CD4-positive, alpha-beta T cell treated with Interleukin-15 for 4 hours (primary cell): Measurements from ENCODE around the gene SAP25.
"Not testable (repeated sequence)": the region's sequence is repeated elsewhere in the genome, so short reads cannot be mapped to it uniquely, and the experiment has no call there.

ENCODE experiments used
- DNase-seq: peaks from one replicate; pipeline ENCODE4 v3.0.0-alpha.2; 2020; ENCODE audit warnings: low spot score

Gene SAP25

DNA sequence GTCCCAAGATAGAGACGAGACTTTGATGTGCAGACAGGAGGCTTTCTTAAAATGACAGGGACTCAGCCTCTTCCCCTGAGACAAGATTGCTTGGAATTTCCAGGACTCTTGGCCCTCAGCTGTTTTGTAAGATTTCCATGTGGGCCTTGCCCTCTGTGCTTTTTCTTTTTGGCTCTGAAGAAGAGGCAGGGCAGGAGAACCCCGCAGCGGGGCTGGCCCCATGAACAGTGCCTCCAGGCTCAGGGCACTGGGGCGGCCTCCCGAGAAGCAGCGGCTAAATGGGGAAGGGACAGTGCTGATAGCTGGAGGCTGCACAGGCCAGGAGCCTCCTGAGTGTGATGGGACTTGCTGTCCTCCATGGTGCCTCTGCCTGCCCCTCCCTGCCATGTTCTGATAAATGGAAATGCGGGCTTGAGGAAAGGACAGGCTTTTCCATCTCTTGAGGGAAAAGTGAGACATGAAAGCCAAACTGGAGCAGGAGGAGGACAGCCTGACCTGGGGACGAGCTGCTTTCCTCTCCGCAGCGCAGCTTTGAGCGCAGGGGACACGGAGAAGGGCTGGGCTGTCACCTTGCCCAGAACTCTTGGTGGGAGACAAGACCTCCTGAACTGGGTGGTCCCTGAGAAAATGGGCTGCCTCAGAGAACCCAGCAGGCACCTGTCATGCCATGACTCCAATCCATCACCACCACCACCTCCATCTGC is 12.1 kb downstream of the SAP25 start:
- no peak for DNase-seq

DNA sequence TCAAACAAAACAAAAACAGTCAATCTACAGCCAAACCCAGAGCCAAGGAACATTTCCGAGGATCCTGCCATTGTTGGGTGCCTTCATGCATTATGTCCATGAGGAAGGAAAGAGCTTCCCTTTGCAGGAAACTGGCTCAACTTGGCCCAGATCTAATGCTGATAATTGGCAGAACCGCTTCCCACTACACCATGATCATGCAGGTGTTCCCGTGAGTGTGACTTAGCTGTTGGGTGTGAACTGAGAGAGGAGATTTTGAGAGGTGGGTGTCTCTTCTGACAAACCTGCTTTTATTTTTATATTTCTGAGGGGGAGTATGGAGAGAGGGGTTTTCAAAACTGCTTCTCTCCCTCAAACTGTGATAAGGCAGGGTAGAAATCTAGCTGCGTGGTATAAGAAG is 14.6 kb downstream of the SAP25 start:
- no peak for DNase-seq

DNA sequence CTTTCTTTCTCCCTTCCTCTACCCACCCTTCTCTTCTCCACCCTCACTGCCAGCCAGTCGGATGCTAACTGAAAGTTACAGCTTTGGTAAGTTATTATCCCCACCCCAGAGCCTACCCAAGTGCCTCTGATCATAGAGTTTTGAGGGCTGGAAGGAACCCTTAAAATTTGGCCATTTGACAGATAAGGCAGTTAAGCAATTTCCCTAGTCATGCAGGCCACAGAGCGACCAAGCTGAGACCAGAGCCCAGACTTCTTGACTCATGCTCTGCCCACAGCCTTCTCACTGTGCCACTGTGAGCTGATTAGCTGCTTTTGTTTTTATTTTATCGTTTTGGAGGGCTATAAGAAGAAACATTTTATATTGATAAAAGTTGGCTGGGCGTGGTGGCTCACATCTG is 17.2 kb downstream of the SAP25 start:
- no peak for DNase-seq

DNA sequence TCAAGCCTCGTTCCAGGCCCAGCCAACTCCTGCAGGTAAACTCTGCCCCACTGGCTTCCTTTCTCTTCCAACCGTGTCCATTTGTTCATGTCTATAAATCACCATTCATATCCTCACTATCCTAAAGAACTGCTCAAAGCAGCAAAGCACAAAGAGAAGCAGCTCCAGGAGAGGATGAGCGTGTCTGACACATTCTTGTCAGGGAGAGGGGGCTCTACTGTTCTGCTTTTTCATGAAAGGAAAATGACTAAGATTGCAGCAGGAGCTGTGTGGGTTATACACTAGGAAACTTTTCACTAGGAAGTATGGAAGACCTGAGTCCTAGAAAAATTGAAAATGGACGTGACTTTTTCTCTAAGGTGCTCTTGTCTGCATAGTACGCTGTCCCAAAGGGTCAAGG is 18.0 kb downstream of the SAP25 start:
- DNase-seq = no peak

DNA sequence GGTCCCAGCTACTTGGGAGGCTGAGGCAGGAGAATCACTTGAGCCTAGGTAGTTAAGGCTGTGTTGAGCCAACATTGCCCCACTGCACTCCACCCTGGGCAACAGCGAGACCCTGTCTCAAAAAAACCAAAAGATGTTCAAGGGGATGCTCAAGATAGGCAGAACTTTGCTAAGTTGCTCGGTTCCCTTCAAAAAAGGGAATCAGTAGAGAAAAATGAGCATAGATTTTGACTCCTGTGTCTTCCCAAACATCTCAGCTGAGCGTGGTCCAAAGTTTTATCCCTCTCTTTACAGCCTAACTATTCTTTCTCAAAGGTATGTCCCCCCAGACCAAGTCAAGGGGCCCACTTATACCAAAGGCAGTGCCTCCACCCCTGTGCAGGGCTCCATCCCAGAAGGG is 20.7 kb downstream of the SAP25 start:
- no peak for DNase-seq

DNA sequence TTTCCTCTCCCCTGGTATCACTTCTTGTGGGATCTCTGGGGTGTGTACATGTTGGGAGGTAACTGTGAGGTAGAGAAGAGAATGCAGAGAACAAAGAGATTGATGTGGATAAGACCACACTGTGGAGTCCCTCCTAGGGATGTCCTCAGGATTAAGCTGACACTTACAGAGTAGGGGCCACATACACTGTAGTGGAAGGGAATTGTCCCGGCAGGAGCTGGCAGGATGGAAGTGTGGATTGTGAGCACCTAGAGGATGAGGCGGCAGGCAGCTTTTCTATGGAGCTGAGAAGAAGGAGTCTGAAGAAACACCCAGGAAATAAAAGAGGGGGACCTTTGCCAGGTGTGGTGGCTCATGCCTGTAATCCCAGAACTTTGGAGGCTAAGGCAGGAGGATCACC is 21.2 kb downstream of the SAP25 start:
- no peak for DNase-seq

DNA sequence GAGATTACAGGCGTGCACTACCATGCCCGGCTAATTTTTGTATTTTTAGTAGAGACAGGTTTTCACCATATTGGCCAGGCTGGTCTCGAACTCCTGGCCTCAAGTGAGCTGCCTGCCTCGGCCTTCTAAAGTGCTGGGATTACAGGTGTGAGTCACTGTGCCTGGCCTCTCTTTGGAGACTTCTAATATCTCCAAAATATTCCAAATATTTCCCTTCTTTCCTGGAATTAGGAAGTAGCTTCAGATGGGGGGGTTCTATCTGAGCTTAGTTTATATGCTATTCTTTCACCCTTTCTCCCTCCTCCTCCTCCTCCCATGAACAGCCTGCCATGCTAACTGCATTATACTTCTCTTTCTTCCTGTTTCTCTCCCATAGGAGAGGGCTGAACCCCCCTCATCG is 25.3 kb downstream of the SAP25 start:
- not testable (repeated sequence) for DNase-seq

DNA sequence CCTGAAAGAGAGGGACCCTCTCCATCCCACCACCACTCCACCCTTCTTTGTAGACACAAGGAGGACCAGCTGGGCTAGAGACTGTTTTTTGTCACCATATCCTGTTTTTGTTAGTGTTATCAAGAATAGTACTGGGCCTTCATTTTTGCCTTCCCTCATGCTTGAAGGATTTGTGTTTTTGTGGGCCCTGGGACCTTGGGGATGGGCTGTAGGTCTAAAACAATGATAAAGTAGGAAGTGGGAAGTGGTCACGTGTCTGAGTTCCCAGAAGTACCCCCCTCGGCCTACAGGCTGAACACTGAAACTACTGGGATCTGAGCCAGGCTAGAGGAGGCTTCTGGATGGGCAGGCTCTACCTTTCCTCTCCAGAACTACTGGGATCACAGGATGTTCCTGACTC is 25.8 kb downstream of the SAP25 start:
- DNase-seq = no peak

DNA sequence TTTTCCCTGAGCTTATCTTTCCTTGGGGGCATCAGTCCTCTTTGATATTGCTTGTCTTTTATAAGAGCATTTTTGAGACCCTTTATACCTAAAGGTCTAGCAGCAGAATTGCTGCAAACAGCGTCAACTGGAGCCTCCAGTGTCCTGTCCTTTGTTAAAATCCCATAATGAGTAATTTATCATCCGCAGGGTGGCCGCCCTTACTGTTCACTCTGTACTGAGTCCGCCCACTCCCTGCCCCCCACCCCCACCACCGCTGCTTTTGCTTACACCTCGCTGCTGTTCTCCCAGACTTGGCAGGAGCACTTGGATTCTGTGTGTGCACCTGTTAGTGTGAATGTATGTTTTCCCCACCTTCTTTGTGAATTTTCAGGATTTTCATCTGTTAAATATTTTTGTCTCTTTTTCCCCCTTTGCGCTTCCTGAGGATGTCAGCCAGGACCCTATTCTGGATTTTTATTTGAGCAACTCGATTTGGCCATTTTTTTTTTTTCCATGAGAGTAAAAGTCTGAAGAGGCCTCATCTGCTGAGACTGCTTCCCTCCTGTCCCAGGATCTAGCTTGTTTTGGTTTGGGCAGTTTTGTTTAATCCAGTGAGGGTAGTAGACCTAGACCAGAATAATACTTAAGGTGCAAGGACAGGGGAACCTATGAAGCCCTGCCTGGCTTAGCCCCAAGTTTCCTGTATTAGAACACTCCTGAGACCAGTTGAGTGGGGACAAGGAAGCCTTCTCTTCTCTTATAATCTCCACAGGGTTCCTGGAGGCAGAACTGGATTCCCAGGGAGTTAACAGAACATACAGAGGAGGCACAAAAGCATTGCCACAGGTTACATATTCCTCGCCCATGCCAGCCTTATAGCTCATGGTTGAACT is 26.5 kb downstream of the SAP25 start:
- DNase-seq = no peak

DNA sequence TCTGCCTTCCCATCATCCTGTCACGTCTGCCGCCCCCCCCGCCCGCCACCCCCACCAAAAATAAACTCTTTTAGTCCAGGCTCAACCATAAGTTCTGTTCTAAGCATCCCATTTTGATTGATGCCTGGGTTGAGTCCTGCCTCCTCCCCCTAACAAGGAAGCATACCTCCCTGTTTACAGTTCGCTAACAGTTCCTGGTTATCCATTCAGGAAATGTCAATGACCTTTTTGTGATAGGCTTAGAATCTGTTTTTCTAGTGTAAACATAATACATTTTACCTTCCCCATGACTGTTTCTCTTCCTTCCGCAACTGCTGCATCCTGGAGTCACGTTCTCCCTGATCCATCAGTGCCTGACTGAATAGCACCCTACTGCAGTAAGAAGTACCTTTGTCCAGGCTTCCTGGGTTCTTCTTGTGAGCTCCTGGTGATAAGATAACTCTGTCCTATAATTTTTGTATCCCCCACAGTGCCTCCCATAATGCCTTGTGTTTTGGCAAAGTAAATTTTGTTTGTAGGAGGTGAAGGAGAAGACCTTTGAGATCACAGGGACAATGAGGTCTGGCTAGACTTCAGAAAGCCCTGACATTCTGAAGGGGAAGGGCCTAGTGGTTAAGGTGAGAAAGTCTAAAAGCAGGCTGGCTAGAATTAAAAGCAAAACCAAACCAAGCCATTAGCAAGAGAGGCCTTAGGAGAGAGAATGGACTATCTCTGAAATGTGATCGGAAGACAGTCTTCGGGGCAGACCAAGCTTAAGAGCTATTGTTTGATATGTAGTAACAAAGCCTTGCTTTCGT is 27.4 kb downstream of the SAP25 start:
- peak; percentile 59 for DNase-seq

DNA sequence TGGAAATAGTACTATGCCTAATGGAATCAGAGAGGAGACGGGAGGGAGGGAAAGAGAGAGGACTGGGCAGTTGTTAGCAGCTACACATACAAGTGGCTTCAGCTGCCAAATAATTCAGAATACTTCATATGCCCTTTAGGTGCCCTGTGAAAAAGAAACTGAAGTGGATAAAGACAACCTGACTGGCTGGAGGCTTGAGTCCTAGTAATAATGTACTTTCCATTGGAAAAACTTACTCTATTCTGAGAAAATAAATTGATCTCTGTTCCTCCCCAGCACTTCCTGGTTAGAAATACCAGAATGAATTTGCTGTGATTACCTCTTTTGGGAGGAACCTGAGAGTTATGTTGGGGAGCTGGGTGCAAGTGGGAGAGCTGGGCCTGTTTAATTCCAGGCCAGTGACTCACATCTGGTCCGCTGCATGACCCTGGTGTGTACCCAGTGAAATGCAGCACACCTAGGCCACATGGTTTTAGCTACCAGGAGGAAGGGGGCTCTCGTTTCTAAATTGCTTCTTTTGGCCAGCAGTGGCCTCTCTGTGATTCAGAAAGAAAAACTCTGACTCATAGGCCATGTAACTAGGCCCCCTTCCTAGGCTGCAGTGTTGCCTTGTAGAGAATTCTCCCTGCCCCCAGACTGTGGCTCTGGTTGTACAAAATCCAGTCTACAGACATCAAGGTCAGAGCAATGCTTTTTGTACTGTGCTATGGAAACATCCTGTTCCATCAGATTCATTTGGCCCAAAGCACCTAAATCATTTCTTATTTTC is 28.2 kb downstream of the SAP25 start:
- DNase-seq = peak; percentile 66

DNA sequence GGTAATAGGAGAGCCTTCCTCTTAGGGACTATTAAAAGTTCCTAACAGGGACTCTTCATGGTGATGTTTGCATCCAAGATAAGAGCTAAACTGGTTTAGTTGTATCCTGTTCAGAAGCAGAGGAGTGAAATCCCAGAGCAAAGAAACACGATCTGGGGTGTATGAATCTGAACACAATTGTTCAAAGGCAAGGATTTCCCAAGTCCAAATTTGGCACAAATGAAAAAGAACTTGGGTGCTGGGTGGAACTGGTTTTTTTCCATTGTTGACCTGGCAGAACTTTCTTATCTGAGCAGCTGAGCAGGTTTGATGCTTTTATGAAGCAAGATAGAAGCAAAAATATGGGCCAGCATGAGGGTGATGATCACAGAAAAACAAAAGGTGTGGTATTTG is 28.7 kb downstream of the SAP25 start:
- DNase-seq = no peak

DNA sequence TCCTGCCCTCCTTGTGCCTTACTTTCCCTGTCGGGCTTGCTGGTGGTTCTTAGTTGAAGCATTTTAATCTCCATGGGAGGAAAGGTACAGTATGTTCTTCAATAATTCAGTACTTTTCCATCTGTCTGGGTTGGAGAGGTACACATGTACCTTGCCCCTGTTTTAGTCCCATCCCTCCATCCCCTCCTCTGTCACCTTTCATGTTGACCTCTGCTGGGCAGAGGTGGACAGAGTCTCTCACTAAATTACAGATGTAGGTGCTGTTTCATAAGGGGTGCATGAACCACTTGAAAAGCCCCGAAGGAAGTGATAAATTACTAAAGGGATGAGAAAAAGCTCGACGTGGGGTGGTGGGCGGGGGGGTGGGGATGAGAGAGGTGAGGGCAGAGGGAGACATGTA is 29.3 kb downstream of the SAP25 start:
- DNase-seq = no peak

DNA sequence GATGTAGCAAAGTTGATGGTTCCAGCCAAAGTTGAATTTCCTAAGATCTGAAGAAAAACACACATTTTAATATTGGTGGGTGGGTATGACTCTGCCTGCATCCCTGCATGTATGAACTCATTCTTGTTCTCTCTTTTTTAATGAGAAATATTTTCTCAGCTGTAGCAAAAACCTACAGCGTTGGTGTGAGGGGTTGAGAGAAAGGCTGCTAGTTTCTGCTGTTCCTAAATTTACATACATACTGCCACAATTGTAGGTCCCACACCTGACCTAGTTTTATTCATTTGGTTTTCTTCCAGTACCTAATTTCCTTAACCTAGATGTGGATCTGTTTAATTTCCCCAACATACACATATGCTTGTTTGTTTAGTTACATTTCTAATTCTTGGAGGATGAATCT is 30.1 kb downstream of the SAP25 start:
- no peak for DNase-seq

DNA sequence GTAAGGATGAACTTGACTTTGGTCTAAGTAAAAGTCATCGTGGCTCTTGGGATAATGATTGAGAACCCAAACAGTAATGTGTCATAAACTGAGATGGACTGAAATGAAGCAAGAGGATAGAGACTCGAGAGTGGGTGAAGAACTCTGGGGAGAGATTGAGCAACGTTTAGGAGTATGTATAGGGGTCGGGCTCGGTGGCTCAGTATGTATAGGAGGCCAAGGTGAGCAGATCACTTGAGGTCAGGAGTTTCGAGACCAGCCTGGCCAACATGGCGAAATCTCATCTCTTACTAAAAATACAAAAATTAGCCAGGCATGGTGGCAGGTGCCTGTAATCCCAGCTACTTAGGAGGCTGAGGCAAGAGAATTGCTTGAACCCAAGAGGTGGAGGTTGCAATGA is 32.4 kb downstream of the SAP25 start:
- not testable (repeated sequence) for DNase-seq

DNA sequence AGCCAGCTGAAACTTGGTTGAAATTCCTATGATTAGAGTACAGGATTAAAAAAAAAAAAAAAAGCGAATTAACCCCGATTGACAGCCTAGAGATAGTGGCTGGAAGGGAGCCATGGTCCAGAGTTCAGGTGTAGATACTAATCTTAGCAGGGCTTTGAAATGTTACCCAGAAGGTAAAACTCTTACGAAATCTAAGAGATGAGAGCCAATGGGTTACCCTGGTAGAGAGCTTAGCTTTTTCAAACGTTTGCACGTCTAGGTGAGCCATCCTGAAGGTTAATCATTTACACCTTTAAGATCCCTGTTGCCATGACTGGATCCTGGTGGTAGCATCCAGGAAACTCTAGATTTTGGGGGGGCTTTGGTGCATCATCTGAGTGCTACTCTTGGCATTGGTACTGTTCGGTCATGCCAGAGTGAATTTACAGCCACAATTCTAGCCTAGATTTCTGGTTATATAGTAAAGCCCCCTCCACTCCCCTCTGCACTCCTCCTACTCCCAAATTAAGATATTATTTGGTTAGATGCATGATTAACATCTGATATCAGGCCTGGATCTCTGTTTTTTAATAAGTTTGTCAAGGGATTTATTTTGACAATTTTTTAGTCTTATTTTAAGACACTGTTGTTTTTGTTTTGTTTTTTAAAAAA is 33.5 kb downstream of the SAP25 start:
- DNase-seq = no peak

DNA sequence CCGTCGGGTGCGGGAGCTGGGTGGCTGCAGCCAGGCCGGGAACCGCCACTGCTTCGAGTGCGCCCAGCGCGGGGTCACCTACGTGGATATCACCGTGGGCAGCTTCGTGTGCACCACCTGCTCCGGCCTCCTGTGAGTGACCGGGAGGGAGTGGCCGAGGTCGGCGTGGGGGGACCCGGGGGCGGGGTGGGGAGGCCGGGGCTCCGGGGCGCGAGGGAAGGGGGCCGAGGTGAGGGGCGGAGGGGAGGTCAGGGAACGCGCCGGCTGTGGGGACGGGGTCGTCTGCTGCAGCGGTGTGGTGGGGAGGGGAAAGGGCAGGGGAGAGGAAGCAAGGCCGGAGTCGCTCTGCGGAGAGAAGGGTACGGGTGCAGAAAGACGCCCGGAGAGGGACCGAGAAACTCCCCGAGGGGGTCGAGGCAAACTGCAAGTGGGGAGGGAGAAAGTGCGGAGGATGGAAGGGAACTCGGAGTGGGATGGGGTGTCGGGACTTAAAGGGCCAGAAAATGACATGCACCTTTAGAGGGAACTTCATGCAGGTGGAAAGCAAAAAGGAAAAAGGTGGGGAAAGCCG is 34.2 kb downstream of the SAP25 start:
- no peak for DNase-seq

DNA sequence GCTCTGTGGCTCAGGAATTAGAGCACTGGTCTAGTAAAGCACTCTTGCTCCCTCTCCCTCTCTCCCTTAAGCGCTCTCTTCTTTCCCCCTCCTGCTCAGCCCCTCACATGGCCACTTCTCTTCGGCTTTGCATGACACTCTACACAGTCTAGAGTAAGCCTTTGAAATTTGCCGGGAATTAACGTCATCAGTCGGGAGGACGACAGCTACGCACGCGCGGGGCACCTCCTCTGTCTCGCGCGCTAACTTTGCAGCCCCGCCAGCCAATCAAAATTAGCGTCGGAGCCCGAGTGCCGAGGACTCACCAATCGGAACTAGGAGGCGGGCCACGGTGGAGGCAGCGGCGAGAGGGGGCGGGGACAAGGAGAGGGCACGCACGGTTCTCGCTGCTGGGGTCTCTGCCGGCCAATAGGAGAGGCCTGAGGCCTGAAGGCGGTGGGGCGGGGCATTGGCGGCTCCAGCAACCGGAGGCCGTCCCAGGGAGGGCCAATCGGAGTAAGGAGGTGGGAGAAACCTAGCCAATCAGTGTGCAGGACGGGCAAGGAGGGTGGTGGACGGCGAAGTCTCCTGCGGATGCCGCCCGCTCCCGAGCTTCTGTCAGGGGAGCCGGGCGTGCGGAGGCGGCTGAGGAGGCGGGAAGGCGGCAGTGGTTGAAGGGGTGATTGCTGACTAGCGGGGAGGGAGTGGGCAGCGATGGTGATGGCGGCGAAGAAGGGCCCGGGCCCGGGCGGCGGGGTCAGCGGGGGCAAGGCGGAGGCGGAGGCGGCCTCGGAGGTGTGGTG is 34.9 kb downstream of the SAP25 start, which contains the start of gene AGFG2:
AGFG2 (plus strand) TSS at position 550 of the 782 bp plus-strand sequence; CDS start at position 694, 144 bp downstream.
- DNase-seq = peak; percentile 100

DNA sequence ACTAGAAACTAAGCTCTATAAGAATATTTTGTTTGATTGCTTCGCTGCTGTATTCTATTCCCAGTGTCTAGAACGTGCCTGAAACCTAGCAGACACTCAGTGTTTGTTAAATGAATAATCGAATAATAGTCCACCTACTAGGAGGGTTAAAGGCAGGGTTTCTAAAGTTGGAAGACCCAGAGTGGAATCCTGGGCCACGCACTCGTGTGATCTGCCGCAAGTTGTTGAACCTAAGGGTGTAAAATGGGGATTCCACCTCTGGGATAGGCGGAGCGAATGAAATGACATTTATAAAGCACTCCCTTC is 35.4 kb downstream of the SAP25 start:
- DNase-seq = no peak

DNA sequence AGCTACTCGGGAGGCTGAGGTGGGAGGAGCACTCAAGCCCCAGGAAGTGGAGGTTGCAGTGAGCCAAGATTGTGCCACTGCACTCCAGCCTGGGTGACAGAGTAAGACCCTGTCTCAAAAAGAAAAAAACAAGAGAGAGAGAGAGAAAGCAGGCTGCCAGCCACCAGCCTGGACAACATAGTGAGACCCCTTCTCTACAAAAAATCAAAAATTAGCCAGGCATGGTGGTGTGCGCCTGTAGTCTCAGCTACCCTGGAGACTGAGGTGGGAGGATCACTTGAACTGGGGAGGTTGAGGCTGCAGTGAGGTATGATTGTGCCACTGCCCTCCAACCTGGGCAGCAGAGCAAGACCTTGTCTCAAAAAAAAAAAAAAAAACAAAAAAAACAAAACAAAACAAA is 37.0 kb downstream of the SAP25 start:
- DNase-seq = not testable (repeated sequence)
